BE2C (cell line): ENCODE data around the gene CFAP46.

Experiments used
- DNase-seq: peaks from one replicate; pipeline ENCODE4 v3.0.0-alpha.2; 2020
- H3K27me3 ChIP-seq: fragments of 250-450 bp; sonication (Bioruptor Pico); 2 replicates; pipeline ENCODE4 v1.5.1; 2020; ENCODE audit warnings: mild to moderate bottlenecking
- H3K36me3 ChIP-seq: fragments of 250-450 bp; sonication (Bioruptor Pico); 2 replicates; pipeline ENCODE4 v1.5.1; 2020; ENCODE audit warnings: mild to moderate bottlenecking
- H3K4me1 ChIP-seq: fragments of 250-450 bp; sonication (Bioruptor Pico); 2 replicates; pipeline ENCODE4 v1.5.1; 2020
- H3K4me3 ChIP-seq: 2 replicates; pipeline ENCODE4 v1.5.1; 2011; ENCODE audit warnings: low read depth, low read length
- H3K9me3 ChIP-seq: fragments of 250-450 bp; sonication (Bioruptor Pico); 2 replicates; pipeline ENCODE4 v1.5.1; 2020
- CTCF ChIP-seq: IDR thresholded peaks from 2 replicates; pipeline ENCODE4 v1.5.1; 2012; ENCODE audit warnings: mild to moderate bottlenecking, low read depth, low read length

The CFAP46 gene

GRCh38 chr10:132861116-132861691 is 81.2 kb downstream of the CFAP46 start:
- Histone ChIP-seq H3K36me3 (no peaks in the 10 kb centered on the region), H3K9me3 (no peaks in the 10 kb centered on the region)
- TF ChIP-seq CTCF: no peak

GRCh38 chr10:132860532-132860931 is 81.8 kb downstream of the CFAP46 start:
- no peak for DNase-seq
- TF ChIP-seq CTCF: no peak
- Histone ChIP-seq H3K4me3 (no peak overlapping the region), H3K36me3 (no peaks in the 10 kb centered on the region), H3K4me1 (no peaks in the 10 kb centered on the region), H3K27me3 (peaks cover 20% of the 10 kb centered on the region), H3K9me3 (no peaks in the 10 kb centered on the region)

More at GRCh38 chr10:132861116-132861691, 81.2 kb downstream of the CFAP46 start:
- H3K4me3 ChIP-seq: no peak overlapping the region
- peaks cover 14% of the 10 kb centered on the region for H3K27me3 ChIP-seq
- no peak for DNase-seq
- no peaks in the 10 kb centered on the region for H3K4me1 ChIP-seq

- DNase-seq: no peak
- TF ChIP-seq CTCF: no peak
- no peak overlapping the region for H3K4me3 ChIP-seq
- H3K27me3 ChIP-seq: peaks cover 23% of the 10 kb centered on the region
- no peaks in the 10 kb centered on the region for H3K4me1 ChIP-seq
- no peaks in the 10 kb centered on the region for H3K36me3 ChIP-seq
- no peaks in the 10 kb centered on the region for H3K9me3 ChIP-seq
These were observed 83.1 kb downstream of the CFAP46 start for GRCh38 chr10:132859084-132859855.

GRCh38 chr10:132858121-132859081 is 84.0 kb downstream of the CFAP46 start:
- no peaks in the 10 kb centered on the region for H3K36me3 ChIP-seq
- no peaks in the 10 kb centered on the region for H3K9me3 ChIP-seq
- peaks cover 30% of the 10 kb centered on the region for H3K27me3 ChIP-seq
- no peaks in the 10 kb centered on the region for H3K4me1 ChIP-seq
- no peak overlapping the region for H3K4me3 ChIP-seq
- no peak for TF ChIP-seq CTCF
- DNase-seq: no peak

- Histone ChIP-seq H3K4me1 (no peaks in the 10 kb centered on the region), H3K4me3 (no peak overlapping the region), H3K9me3 (no peaks in the 10 kb centered on the region), H3K27me3 (peaks cover 30% of the 10 kb centered on the region), H3K36me3 (no peaks in the 10 kb centered on the region)
- TF ChIP-seq CTCF: no peak
- no peak for DNase-seq
These were observed 85.4 kb downstream of the CFAP46 start for GRCh38 chr10:132856869-132857524.
